RWPE1 (cell line): ENCODE measurements around the gene PRTG.

Source experiments
- CTCF ChIA-PET: fragments of 350-600 bp; sonication (Branson Sonifier 250); formaldehyde crosslinking; extraction: SDS; loops from one replicate; lab custom pipeline; 2021; lab: Yijun Ruan, JAX
- POLR2A ChIA-PET: fragments of 400-600 bp; formaldehyde crosslinking; extraction: SDS; loops from one replicate; lab custom pipeline; 2020; ENCODE audit warnings: antibody characterized with exemption; ENCODE audit not compliant: low non-redundant PET; lab: Yijun Ruan, JAX
- DNase-seq: peaks from one replicate; pipeline ENCODE4 v3.0.0; 2012; ENCODE audit warnings: low spot score
- H3K27ac ChIP-seq: fragments of 450-650 bp; 2 replicates; pipeline ENCODE4 v1.5.1; 2017
- CTCF ChIP-seq: fragments of 450-650 bp; conservative IDR thresholded peaks from 2 replicates; pipeline ENCODE4 v1.5.1; 2017; ENCODE audit warnings: low read depth, mild to moderate bottlenecking

The PRTG gene

GRCh38 chr15:55676507-55676906 lies 66.4 kb downstream of the PRTG start:
- CTCF ChIA-PET: no interaction called here
- POLR2A ChIA-PET: no interaction called here
- H3K27ac ChIP-seq: no peak overlapping the region
- no peak for DNase-seq
- TF ChIP-seq CTCF: no peak

- no peak overlapping the region for H3K27ac ChIP-seq
- ChIA-PET POLR2A (no interaction called here), CTCF (no interaction called here)
- no peak for TF ChIP-seq CTCF
- DNase-seq: no peak
These were observed 69.7 kb downstream of the PRTG start for GRCh38 chr15:55673287-55673686.

- ChIA-PET POLR2A (no interaction called here), CTCF (interaction anchor here (0.7 kb wide), 2 partner anchors 21 to 27 kb away, joined by 3 to 4 read pairs; no protein-coding TSS in a partner anchor)
- no peak overlapping the region for H3K27ac ChIP-seq
- no peak for DNase-seq
- no peak for TF ChIP-seq CTCF
These were observed 73.7 kb downstream of the PRTG start for GRCh38 chr15:55669270-55669669.

- TF ChIP-seq CTCF: no peak
- CTCF ChIA-PET: interaction anchor here (0.6 to 0.7 kb wide), 2 partner anchors 123 to 216 kb away, joined by 3 read pairs; no protein-coding TSS in a partner anchor
- POLR2A ChIA-PET: no interaction called here
- no peak overlapping the region for H3K27ac ChIP-seq
- no peak for DNase-seq
These were observed 77.2 kb downstream of the PRTG start for GRCh38 chr15:55665605-55666227.

GRCh38 chr15:55661428-55661827 lies 81.5 kb downstream of the PRTG start:
- no peak for TF ChIP-seq CTCF
- POLR2A ChIA-PET: interaction anchor here (0.5 kb wide), 1 partner anchor 16 kb away, joined by 4 read pairs; no protein-coding TSS in a partner anchor
- DNase-seq: no peak
- H3K27ac ChIP-seq: no peak overlapping the region
- CTCF ChIA-PET: no interaction called here

GRCh38 chr15:55660153-55660552 lies 82.8 kb downstream of the PRTG start:
- POLR2A ChIA-PET: no interaction called here
- CTCF ChIA-PET: no interaction called here
- no peak for TF ChIP-seq CTCF
- no peak for DNase-seq
- no peak overlapping the region for H3K27ac ChIP-seq
